Neural crest cell (in vitro differentiated cells): Measurements from ENCODE around the gene PTPRG. TPM values are rescaled to one million over a fixed set of nuclear protein-coding genes. Genes with fewer than 3 reads are reported as not detected.
A peak's percentile ranks its signal among the peaks of the same experiment; 100 is the strongest.

Experiments
- DNase-seq: peaks from one replicate; pipeline ENCODE4 v3.0.0; 2021; ENCODE audit warnings: low read depth, mixed read lengths, low spot score
- H3K27ac Mint-ChIP-seq: one replicate; pipeline ENCODE4 v1.8.0; 2021; ENCODE audit warnings: mild to moderate bottlenecking, mixed read lengths; ENCODE audit not compliant: unreplicated experiment
- H3K27me3 Mint-ChIP-seq: 2 replicates; pipeline ENCODE4 v1.8.0; 2021; ENCODE audit warnings: low read depth, mild to moderate bottlenecking, mixed read lengths
- H3K36me3 Mint-ChIP-seq: 2 replicates; pipeline ENCODE4 v1.8.0; 2021; ENCODE audit warnings: low read depth, mild to moderate bottlenecking, mixed read lengths
- H3K4me1 Mint-ChIP-seq: 2 replicates; pipeline ENCODE4 v1.8.0; 2021; ENCODE audit warnings: mixed read lengths
- H3K4me3 Mint-ChIP-seq: one replicate; pipeline ENCODE4 v1.8.0; 2021; ENCODE audit warnings: mild to moderate bottlenecking, mixed read lengths
- H3K9me3 Mint-ChIP-seq: 2 replicates; pipeline ENCODE4 v1.8.0; 2021; ENCODE audit warnings: mixed read lengths
- total RNA-seq: library from RNA; stranded (reverse); gene quantifications from 2 replicates; pipeline ENCODE4 v1.2.1, GENCODE V29; 2021
- TF ChIP-seq, protein P1 (sequence below): fragments of 200-600 bp; sonication (generic); conservative IDR thresholded peaks from 2 replicates; pipeline ENCODE4 v1.5.0; 2021; ENCODE audit warnings: antibody characterized with exemption, mild to moderate bottlenecking

PTPRG gene
- total RNA-seq, 1 donor from 2014 or later = 41.2 TPM

DNA sequence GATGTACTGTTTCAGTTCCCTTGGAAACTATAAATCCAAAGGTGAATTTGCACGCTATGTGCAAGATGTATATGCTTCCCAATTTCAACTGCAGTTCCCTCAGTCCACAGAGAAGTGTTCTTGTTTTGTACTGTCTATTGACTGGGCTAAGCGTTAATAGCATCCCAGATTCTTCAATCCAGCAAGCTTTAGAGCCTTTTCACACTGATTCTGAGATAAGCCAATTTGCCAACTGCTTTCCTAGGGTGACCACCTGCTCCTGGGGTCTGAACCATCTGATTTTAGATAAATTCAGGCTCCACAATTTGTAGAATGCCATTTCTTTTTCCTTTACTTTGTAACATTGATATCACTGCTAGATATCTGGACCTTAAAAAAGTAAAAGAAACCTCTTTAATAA, 340.1 kb downstream of the PTPRG start:
- Mint-ChIP-seq H3K27me3 (no peaks in the 10 kb centered on the region), H3K4me3 (no peak overlapping the region), H3K36me3 (no peaks in the 10 kb centered on the region), H3K9me3 (no peaks in the 10 kb centered on the region), H3K27ac (no peak overlapping the region), H3K4me1 (peaks cover 8% of the 10 kb centered on the region)
- TF ChIP-seq, protein P1, sequence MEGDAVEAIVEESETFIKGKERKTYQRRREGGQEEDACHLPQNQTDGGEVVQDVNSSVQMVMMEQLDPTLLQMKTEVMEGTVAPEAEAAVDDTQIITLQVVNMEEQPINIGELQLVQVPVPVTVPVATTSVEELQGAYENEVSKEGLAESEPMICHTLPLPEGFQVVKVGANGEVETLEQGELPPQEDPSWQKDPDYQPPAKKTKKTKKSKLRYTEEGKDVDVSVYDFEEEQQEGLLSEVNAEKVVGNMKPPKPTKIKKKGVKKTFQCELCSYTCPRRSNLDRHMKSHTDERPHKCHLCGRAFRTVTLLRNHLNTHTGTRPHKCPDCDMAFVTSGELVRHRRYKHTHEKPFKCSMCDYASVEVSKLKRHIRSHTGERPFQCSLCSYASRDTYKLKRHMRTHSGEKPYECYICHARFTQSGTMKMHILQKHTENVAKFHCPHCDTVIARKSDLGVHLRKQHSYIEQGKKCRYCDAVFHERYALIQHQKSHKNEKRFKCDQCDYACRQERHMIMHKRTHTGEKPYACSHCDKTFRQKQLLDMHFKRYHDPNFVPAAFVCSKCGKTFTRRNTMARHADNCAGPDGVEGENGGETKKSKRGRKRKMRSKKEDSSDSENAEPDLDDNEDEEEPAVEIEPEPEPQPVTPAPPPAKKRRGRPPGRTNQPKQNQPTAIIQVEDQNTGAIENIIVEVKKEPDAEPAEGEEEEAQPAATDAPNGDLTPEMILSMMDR = no peak
- no peak for DNase-seq

DNA sequence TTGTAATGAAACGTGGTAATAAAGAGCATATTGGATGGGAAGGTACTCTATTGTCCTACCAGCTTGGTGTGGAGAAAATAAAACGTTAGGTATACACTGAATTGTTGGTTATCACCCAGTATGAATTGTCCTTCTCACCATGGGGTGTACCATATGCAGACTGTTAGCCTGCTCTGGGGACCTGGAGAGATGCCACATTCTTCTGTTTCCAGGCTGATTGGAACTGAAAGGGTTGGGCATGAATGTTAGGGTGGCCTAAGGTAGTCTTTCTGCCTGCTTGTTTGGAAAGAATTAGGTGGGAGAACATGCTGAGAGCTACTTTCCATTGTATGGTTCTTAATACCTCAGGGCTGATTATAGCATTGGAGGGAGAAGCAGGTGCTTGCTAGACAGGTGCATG, 340.6 kb downstream of the PTPRG start:
- Mint-ChIP-seq H3K9me3 (no peaks in the 10 kb centered on the region), H3K27me3 (no peaks in the 10 kb centered on the region), H3K27ac (no peak overlapping the region), H3K36me3 (no peaks in the 10 kb centered on the region), H3K4me1 (peaks cover 8% of the 10 kb centered on the region), H3K4me3 (no peak overlapping the region)
- DNase-seq = no peak
- TF ChIP-seq, protein P1 = no peak

DNA sequence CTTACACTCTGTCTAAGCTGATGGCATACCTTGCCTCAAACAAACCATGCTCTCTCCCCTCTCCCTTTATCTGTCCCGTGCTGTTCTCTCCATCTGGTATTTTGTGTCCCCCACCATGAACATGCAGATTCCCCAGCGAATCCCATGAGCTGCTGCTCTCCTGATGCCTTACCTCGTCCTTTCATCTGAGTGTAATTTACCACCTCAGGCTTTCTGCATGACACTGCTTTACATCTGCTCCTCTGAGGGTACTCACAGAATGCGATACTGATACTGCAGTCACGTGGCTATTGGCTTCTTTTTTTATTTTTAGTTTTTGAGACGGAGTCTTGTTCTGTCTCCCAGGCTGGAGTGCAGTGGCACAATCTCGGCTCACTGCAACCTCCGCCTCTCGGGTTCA, 341.7 kb downstream of the PTPRG start:
- Mint-ChIP-seq H3K36me3 (no peaks in the 10 kb centered on the region), H3K27me3 (no peaks in the 10 kb centered on the region), H3K9me3 (no peaks in the 10 kb centered on the region), H3K4me3 (no peak overlapping the region), H3K4me1 (peaks cover 8% of the 10 kb centered on the region), H3K27ac (no peak overlapping the region)
- DNase-seq = no peak
- TF ChIP-seq, protein P1 = no peak

DNA sequence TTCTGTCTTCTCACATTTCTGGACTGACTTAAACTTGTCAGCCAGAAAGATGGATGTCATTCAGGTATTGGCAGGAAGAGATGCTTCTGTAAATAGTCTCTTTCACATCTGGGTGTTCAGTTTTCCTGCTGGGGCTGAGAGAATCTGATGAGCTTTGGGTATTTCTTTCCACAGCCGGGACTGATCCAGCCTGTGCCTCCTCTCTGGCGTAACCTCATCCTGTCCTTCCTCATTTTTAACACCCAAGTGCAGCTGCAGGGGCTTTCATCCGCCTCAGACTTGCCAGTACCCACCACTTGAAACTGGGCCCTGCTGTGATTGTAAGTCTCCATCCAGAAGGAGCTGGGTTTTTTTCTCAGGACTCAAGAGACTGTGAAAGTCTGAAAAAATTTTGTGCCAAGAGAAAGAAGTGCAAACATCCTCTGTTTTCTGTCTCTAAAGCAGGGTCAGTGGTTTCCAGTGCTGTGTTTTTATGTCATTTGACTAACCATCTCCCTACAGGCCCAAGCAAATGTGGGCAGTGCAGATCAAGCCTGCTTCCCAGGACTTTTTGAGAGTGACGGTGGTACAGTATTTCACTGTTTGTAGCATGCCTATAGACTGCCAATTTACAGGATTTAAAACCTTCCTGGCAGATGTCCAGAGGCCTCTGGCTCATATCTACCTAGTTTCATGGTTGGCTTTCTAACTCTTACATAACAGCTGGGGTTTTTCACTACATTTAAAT, 342.7 kb downstream of the PTPRG start:
- TF ChIP-seq, protein P1 = no peak
- H3K4me3 Mint-ChIP-seq = no peak overlapping the region
- H3K9me3 Mint-ChIP-seq = no peaks in the 10 kb centered on the region
- H3K27ac Mint-ChIP-seq = peak overlapping the region; percentile 43
- no peaks in the 10 kb centered on the region for H3K36me3 Mint-ChIP-seq
- no peak for DNase-seq
- peaks cover 8% of the 10 kb centered on the region for H3K4me1 Mint-ChIP-seq
- no peaks in the 10 kb centered on the region for H3K27me3 Mint-ChIP-seq

DNA sequence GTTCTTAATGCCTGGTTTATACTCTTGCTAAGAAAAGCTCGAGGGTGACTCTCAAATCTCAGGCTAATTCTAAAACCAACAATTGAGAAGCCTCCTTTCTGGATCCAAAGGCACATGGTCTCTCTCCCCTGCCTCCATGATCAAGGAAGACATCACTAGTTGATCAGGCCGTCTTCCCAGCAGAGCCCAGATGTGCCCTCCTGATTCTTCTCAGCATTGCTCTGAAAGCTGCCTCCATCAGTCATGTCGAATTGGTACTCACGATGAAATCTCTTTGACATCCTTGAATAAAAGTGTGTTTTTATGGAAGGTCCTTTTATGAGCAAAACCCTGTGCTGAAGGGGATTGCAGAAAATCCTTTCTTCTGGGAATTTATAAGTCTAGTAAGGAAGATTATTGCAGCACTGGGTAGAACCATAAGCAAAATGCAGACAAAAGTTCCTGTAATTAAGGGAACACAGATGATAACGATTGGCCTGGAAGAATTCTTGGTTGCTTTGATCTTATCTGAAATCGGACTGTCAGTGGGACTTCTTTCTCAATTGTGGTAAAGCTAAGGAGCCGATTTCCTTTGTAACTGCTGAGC, 345.9 kb downstream of the PTPRG start:
- no peak for DNase-seq
- Mint-ChIP-seq H3K9me3 (no peaks in the 10 kb centered on the region), H3K36me3 (no peaks in the 10 kb centered on the region), H3K4me1 (peaks cover 8% of the 10 kb centered on the region), H3K4me3 (no peak overlapping the region), H3K27ac (no peak overlapping the region), H3K27me3 (no peaks in the 10 kb centered on the region)
- TF ChIP-seq, protein P1 = no peak
